ENCODE results near the gene LAMA2. TPM values are rescaled to one million over a fixed set of nuclear protein-coding genes. Genes with fewer than 3 reads are reported as not detected.

The LAMA2 gene
- total RNA-seq, 1 donor from 2014 or later = 18.0 TPM

- Mint-ChIP-seq H3K36me3 (ENCODE audit: unreplicated experiment) (no peaks in the 10 kb centered on the region), H3K27me3 (ENCODE audit: unreplicated experiment) (peaks cover 26% of the 10 kb centered on the region), H3K27ac (ENCODE audit: unreplicated experiment) (no peak overlapping the region), H3K4me3 (ENCODE audit: unreplicated experiment) (no peak overlapping the region), H3K4me1 (ENCODE audit: unreplicated experiment) (peaks cover 13% of the 10 kb centered on the region), H3K9me3 (ENCODE audit: unreplicated experiment) (no peaks in the 10 kb centered on the region)
- DNase-seq (ENCODE audit: extremely low spot score, unreplicated experiment) = no peak
- no peak for TF ChIP-seq CTCF (IDR thresholded peaks at IDR 0.05)
Observed at GRCh38 chr6:128885381-128885780, 2.4 kb downstream of the LAMA2 start.

- Mint-ChIP-seq H3K27ac (ENCODE audit: unreplicated experiment) (no peak overlapping the region), H3K27me3 (ENCODE audit: unreplicated experiment) (peaks cover 26% of the 10 kb centered on the region), H3K4me3 (ENCODE audit: unreplicated experiment) (no peak overlapping the region), H3K4me1 (ENCODE audit: unreplicated experiment) (peaks cover 13% of the 10 kb centered on the region), H3K36me3 (ENCODE audit: unreplicated experiment) (no peaks in the 10 kb centered on the region), H3K9me3 (ENCODE audit: unreplicated experiment) (no peaks in the 10 kb centered on the region)
- no peak for DNase-seq (ENCODE audit: extremely low spot score, unreplicated experiment)
- TF ChIP-seq CTCF (IDR thresholded peaks at IDR 0.05) = no peak
Observed at GRCh38 chr6:128886706-128887105, 3.8 kb downstream of the LAMA2 start.

GRCh38 chr6:128888444-128889175, 5.7 kb downstream of the LAMA2 start:
- Mint-ChIP-seq H3K27ac (ENCODE audit: unreplicated experiment) (no peak overlapping the region), H3K4me3 (ENCODE audit: unreplicated experiment) (no peak overlapping the region), H3K27me3 (ENCODE audit: unreplicated experiment) (peaks cover 23% of the 10 kb centered on the region), H3K4me1 (ENCODE audit: unreplicated experiment) (no peaks in the 10 kb centered on the region), H3K36me3 (ENCODE audit: unreplicated experiment) (no peaks in the 10 kb centered on the region), H3K9me3 (ENCODE audit: unreplicated experiment) (no peaks in the 10 kb centered on the region)
- no peak for DNase-seq (ENCODE audit: extremely low spot score, unreplicated experiment)
- TF ChIP-seq CTCF (IDR thresholded peaks at IDR 0.05) = no peak

GRCh38 chr6:128889870-128890269, 6.9 kb downstream of the LAMA2 start:
- no peak for DNase-seq (ENCODE audit: extremely low spot score, unreplicated experiment)
- Mint-ChIP-seq H3K27ac (ENCODE audit: unreplicated experiment) (no peak overlapping the region), H3K4me1 (ENCODE audit: unreplicated experiment) (no peaks in the 10 kb centered on the region), H3K4me3 (ENCODE audit: unreplicated experiment) (no peak overlapping the region), H3K36me3 (ENCODE audit: unreplicated experiment) (no peaks in the 10 kb centered on the region), H3K9me3 (ENCODE audit: unreplicated experiment) (peaks cover 5% of the 10 kb centered on the region), H3K27me3 (ENCODE audit: unreplicated experiment) (peaks cover 15% of the 10 kb centered on the region)
- no peak for TF ChIP-seq CTCF (IDR thresholded peaks at IDR 0.05)

GRCh38 chr6:128892079-128892478, 9.1 kb downstream of the LAMA2 start:
- H3K27me3 Mint-ChIP-seq (ENCODE audit: unreplicated experiment) = peaks cover 15% of the 10 kb centered on the region
- H3K36me3 Mint-ChIP-seq (ENCODE audit: unreplicated experiment) = no peaks in the 10 kb centered on the region
- no peak for DNase-seq (ENCODE audit: extremely low spot score, unreplicated experiment)
- no peak overlapping the region for H3K27ac Mint-ChIP-seq (ENCODE audit: unreplicated experiment)
- TF ChIP-seq CTCF (IDR thresholded peaks at IDR 0.05) = no peak
- peaks cover 7% of the 10 kb centered on the region for H3K9me3 Mint-ChIP-seq (ENCODE audit: unreplicated experiment)
- no peaks in the 10 kb centered on the region for H3K4me1 Mint-ChIP-seq (ENCODE audit: unreplicated experiment)
- no peak overlapping the region for H3K4me3 Mint-ChIP-seq (ENCODE audit: unreplicated experiment)

All from osteocyte (in vitro differentiated cells).